Measurements from ENCODE around the gene HBG1. TPM values are rescaled to one million over a fixed set of nuclear protein-coding genes. Genes with fewer than 3 reads are reported as not detected.

HBG1 gene
- total RNA-seq, 2 experiments from 2014 or later: not detected

- Histone ChIP-seq H3K36me3 (ENCODE audit: insufficient read depth, low read length) (no peaks in the 10 kb centered on the region), H3K27ac (ENCODE audit: low read depth, low read length, poor library complexity, severe bottlenecking) (no peak overlapping the region), H3K9me2 (ENCODE audit: insufficient read depth, low read length) (no peaks in the 10 kb centered on the region), H3K4me2 (ENCODE audit: low read length) (no peak overlapping the region), H3K9me3 (ENCODE audit: low read length) (no peaks in the 10 kb centered on the region), H2AFZ (ENCODE audit: low read length) (no peak overlapping the region), H3K4me3 (ENCODE audit: low read depth, low read length, poor library complexity, severe bottlenecking) (no peak overlapping the region), H3K4me1 (ENCODE audit: insufficient read depth, low read length, poor library complexity, severe bottlenecking) (no peaks in the 10 kb centered on the region), H3K79me2 (ENCODE audit: insufficient read depth, low read depth, low read length) (no peaks in the 10 kb centered on the region), H4K20me1 (ENCODE audit: insufficient read depth, low read length) (no peaks in the 10 kb centered on the region)
- CTCF ChIA-PET (ENCODE audit: unreplicated experiment): no interaction called here
- BruUV-seq (replicated peaks): no TSS peak
- POLR2A ChIA-PET: no interaction called here
- no peak for TF ChIP-seq EZH2phosphoT487 (IDR thresholded peaks at IDR 0.05; ENCODE audit: borderline replicate concordance, low read depth, low read length)
- TF ChIP-seq, protein P1, sequence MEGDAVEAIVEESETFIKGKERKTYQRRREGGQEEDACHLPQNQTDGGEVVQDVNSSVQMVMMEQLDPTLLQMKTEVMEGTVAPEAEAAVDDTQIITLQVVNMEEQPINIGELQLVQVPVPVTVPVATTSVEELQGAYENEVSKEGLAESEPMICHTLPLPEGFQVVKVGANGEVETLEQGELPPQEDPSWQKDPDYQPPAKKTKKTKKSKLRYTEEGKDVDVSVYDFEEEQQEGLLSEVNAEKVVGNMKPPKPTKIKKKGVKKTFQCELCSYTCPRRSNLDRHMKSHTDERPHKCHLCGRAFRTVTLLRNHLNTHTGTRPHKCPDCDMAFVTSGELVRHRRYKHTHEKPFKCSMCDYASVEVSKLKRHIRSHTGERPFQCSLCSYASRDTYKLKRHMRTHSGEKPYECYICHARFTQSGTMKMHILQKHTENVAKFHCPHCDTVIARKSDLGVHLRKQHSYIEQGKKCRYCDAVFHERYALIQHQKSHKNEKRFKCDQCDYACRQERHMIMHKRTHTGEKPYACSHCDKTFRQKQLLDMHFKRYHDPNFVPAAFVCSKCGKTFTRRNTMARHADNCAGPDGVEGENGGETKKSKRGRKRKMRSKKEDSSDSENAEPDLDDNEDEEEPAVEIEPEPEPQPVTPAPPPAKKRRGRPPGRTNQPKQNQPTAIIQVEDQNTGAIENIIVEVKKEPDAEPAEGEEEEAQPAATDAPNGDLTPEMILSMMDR (conservative IDR thresholded peaks at IDR 0.05; ENCODE audit: low read length): no peak
- intact Hi-C loops (cut with micrococcal nuclease; ENCODE audit: unreplicated experiment): no loop called here
- no peak for DNase-seq (ENCODE audit: low spot score)
Observed at GRCh38 chr11:5230266-5230665, 19.4 kb downstream of the HBG1 start.

- intact Hi-C loops (cut with micrococcal nuclease; ENCODE audit: unreplicated experiment): no loop called here
- Histone ChIP-seq H3K9me3 (ENCODE audit: low read length) (no peaks in the 10 kb centered on the region), H3K9me2 (ENCODE audit: insufficient read depth, low read length) (no peaks in the 10 kb centered on the region), H2AFZ (ENCODE audit: low read length) (no peak overlapping the region), H3K4me2 (ENCODE audit: low read length) (no peak overlapping the region), H3K36me3 (ENCODE audit: insufficient read depth, low read length) (no peaks in the 10 kb centered on the region), H3K79me2 (ENCODE audit: insufficient read depth, low read depth, low read length) (no peaks in the 10 kb centered on the region), H4K20me1 (ENCODE audit: insufficient read depth, low read length) (no peaks in the 10 kb centered on the region), H3K27ac (ENCODE audit: low read depth, low read length, poor library complexity, severe bottlenecking) (no peak overlapping the region), H3K4me3 (ENCODE audit: low read depth, low read length, poor library complexity, severe bottlenecking) (no peak overlapping the region), H3K4me1 (ENCODE audit: insufficient read depth, low read length, poor library complexity, severe bottlenecking) (no peaks in the 10 kb centered on the region)
- no peak for DNase-seq (ENCODE audit: low spot score)
- BruUV-seq (replicated peaks): no TSS peak
- TF ChIP-seq EZH2phosphoT487 (IDR thresholded peaks at IDR 0.05; ENCODE audit: borderline replicate concordance, low read depth, low read length): no peak
- TF ChIP-seq, protein P1 (conservative IDR thresholded peaks at IDR 0.05; ENCODE audit: low read length): no peak
- CTCF ChIA-PET (ENCODE audit: unreplicated experiment): no interaction called here
- POLR2A ChIA-PET: interaction anchor here (0.7 kb wide), 1 partner anchor 19 kb away, joined by 3 read pairs; no protein-coding TSS in a partner anchor
Observed at GRCh38 chr11:5229796-5230195, 19.9 kb downstream of the HBG1 start.

DNA sequence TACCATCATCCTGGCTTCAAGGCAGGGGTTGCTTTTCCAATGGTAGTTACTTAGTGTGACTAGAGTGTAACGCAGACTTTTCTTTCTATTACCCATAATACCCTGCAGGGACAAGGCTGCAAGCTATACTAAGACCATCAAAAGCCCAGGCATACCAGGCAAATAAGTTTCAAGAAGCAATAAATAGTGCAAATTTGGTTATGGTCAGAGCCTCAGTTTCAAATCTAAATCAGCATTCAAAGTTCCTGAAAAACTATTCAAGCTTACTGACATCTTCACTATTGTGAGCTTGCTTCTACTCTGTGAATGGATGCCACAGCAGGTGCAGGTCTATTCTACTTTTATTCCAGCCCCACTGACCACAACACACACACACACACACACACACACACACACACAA, 20.3 kb downstream of the HBG1 start:
- H3K4me1 ChIP-seq (ENCODE audit: insufficient read depth, low read length, poor library complexity, severe bottlenecking): no peaks in the 10 kb centered on the region
- no peak overlapping the region for H3K4me2 ChIP-seq (ENCODE audit: low read length)
- CTCF ChIA-PET (ENCODE audit: unreplicated experiment): no interaction called here
- no TSS peak for BruUV-seq (replicated peaks)
- H2AFZ ChIP-seq (ENCODE audit: low read length): no peak overlapping the region
- no peak overlapping the region for H3K4me3 ChIP-seq (ENCODE audit: low read depth, low read length, poor library complexity, severe bottlenecking)
- H3K36me3 ChIP-seq (ENCODE audit: insufficient read depth, low read length): no peaks in the 10 kb centered on the region
- H3K79me2 ChIP-seq (ENCODE audit: insufficient read depth, low read depth, low read length): no peaks in the 10 kb centered on the region
- no peaks in the 10 kb centered on the region for H4K20me1 ChIP-seq (ENCODE audit: insufficient read depth, low read length)
- H3K9me2 ChIP-seq (ENCODE audit: insufficient read depth, low read length): no peaks in the 10 kb centered on the region
- no peaks in the 10 kb centered on the region for H3K9me3 ChIP-seq (ENCODE audit: low read length)
- intact Hi-C loops (cut with micrococcal nuclease; ENCODE audit: unreplicated experiment): no loop called here
- no peak for TF ChIP-seq EZH2phosphoT487 (IDR thresholded peaks at IDR 0.05; ENCODE audit: borderline replicate concordance, low read depth, low read length)
- TF ChIP-seq, protein P1 (conservative IDR thresholded peaks at IDR 0.05; ENCODE audit: low read length): no peak
- no peak for DNase-seq (ENCODE audit: low spot score)
- H3K27ac ChIP-seq (ENCODE audit: low read depth, low read length, poor library complexity, severe bottlenecking): no peak overlapping the region
- POLR2A ChIA-PET: interaction anchor here (0.6 to 0.7 kb wide), 2 partner anchors 11 to 18 kb away, joined by 3 read pairs; no protein-coding TSS in a partner anchor

Measured in OCI-LY7 (cell line).